Stomach (tissue), 9 donors: ENCODE measurements around the gene QSER1. TPM values are rescaled to one million over a fixed set of nuclear protein-coding genes. Genes with fewer than 3 reads are reported as not detected.

Experiments
- DNase-seq, 2 donors: peaks; one replicate each; pipeline versions ENCODE4 v3.0.0 to v3.0.0-alpha.2; 2013 to 2019
- H3K27ac ChIP-seq, 5 donors: fragments of 200-600 bp in 4 of 5; sonication (generic) in 4 of 5; one replicate each; pipeline ENCODE4 v1.5.1; 2013 to 2019; ENCODE audit warnings: mild to moderate bottlenecking in 1 of 5, moderate library complexity in 1 of 5
- H3K27me3 ChIP-seq, 3 donors: fragments of 200-600 bp; sonication (generic); one replicate each; pipeline ENCODE4 v1.5.1; 2017 to 2019; ENCODE audit warnings: mixed run types in 1 of 3
- H3K36me3 ChIP-seq, 4 donors: fragments of 200-600 bp; sonication (generic); 1 replicate in 3 of 4; 2 replicates in 1 of 4; pipeline ENCODE4 v1.5.1; 2016 to 2019
- H3K4me1 ChIP-seq, 4 donors: fragments of 200-600 bp; sonication (generic); one replicate each; pipeline ENCODE4 v1.5.1; 2016 to 2019
- H3K4me3 ChIP-seq, 4 donors: fragments of 200-600 bp; sonication (generic) in 3 of 4; one replicate each; pipeline ENCODE4 v1.5.1; 2016 to 2019; ENCODE audit warnings: mild to moderate bottlenecking in 1 of 4
- H3K9me3 ChIP-seq, 4 donors: fragments of 200-600 bp; sonication (generic); one replicate each; pipeline ENCODE4 v1.5.1; 2016 to 2019
- CTCF ChIP-seq, 7 experiments: fragments of 450-650 bp in 4 of 7; fragments of 200-600 bp in 3 of 7; sonication (generic) in 3 of 7; IDR thresholded peaks; one replicate each; pipeline ENCODE4 v1.5.1; 2016 to 2019; ENCODE audit warnings: antibody characterized with exemption in 7 of 7, control low read depth in 2 of 7, mild to moderate bottlenecking in 1 of 7
- EP300 ChIP-seq: sonication (generic); formaldehyde crosslinking; IDR thresholded peaks from one replicate; pipeline ENCODE4 v1.6.1; 2017; ENCODE audit warnings: antibody characterized with exemption
- POLR2A ChIP-seq, 4 donors: fragments of 450-650 bp; IDR thresholded peaks; one replicate each; pipeline ENCODE4 v1.6.1; 2016; ENCODE audit warnings: antibody characterized with exemption in 4 of 4, control low read depth in 2 of 4, mild to moderate bottlenecking in 1 of 4, moderate library complexity in 1 of 4
- POLR2AphosphoS5 ChIP-seq, 3 donors: sonication (generic); formaldehyde crosslinking; IDR thresholded peaks; one replicate each; pipeline ENCODE4 v1.6.1; 2016; ENCODE audit warnings: antibody characterized with exemption in 3 of 3
- WGBS, 5 donors: extraction: QIAGEN DNeasy Blood & Tissue Kit in 3 of 5; methylation state at CpG; one replicate each; pipeline versions ENCODE4 v1.1.5 to v1.1.7; 2013 to 2018; 5-methylcytosine and 5-hydroxymethylcytosine counted together
- intact Hi-C: fragments of 100-400 bp; cut with DNase I; formaldehyde crosslinking; loops from one replicate; pipeline ENCODE4 v1.15.1; 2023; ENCODE audit warnings: low total_unique reads
- polyA plus RNA-seq, 3 donors: library from polyadenylated mRNA; stranded (reverse); fragments of 200-250 nt; gene quantifications; one replicate each; pipeline ENCODE4 v1.2.3, GENCODE V29; 2013
- total RNA-seq, 5 donors: library from RNA; depleted of rRNA; stranded (reverse); fragments of >200 nt; gene quantifications; one replicate each; pipeline versions ENCODE4 v1.1.0 to v1.2.3, GENCODE V29; 2014 to 2016
- donor health status: healthy with polysubstance abuse.
- donor health status: Bipolar disorder and iron deficiency.
- donor health status: healthy.

Gene QSER1
- total and polyA plus RNA-seq, 8 donors, result 2.6 to 51.3 (median 13.5) TPM

- WGBS, 5 donors, result 37 to 51% (median 41%) methylated on average over 4 of the region's 4 CpGs
- TF ChIP-seq EP300 (no peak), POLR2A (IDR thresholded peaks at IDR 0.05) (no peak), POLR2AphosphoS5 (IDR thresholded peaks at IDR 0.05) (no peak), CTCF (IDR thresholded peaks at IDR 0.05) (no peak)
- no peak for DNase-seq
Measured at GRCh38 chr11:32919338-32919737, 26.7 kb downstream of the QSER1 start.

GRCh38 chr11:32920570-32920969 lies 28.0 kb downstream of the QSER1 start:
- WGBS, 5 donors, result 84 to 100% (median 97%) methylated on average over 1 of the region's 1 CpG
- intact Hi-C loops, result no loop called here

More at GRCh38 chr11:32919338-32919737, 26.7 kb downstream of the QSER1 start:
- no peaks in the 10 kb centered on the region for H3K9me3 ChIP-seq
- H3K27me3 ChIP-seq, result no peaks in the 10 kb centered on the region
- H3K36me3 ChIP-seq, result no peaks in the 10 kb centered on the region
- H3K4me3 ChIP-seq, result no peak overlapping the region
- H3K27ac ChIP-seq, result no peak overlapping the region
- intact Hi-C loops, result no loop called here
- H3K4me1 ChIP-seq, result peaks cover 0 to 13% (median 0%) of the 10 kb centered on the region in 4 donors

GRCh38 chr11:32921204-32921603 lies 28.6 kb downstream of the QSER1 start:
- H3K4me1 ChIP-seq, result peaks cover 0 to 13% (median 0%) of the 10 kb centered on the region in 4 donors
- WGBS, 5 donors, result 72 to 85% (median 77%) methylated on average over 1 of the region's 1 CpG
- TF ChIP-seq EP300 (no peak), CTCF (IDR thresholded peaks at IDR 0.05) (no peak)
- no peak overlapping the region for H3K27ac ChIP-seq
- no peak overlapping the region for H3K4me3 ChIP-seq
- H3K36me3 ChIP-seq, result no peaks in the 10 kb centered on the region
- no peaks in the 10 kb centered on the region for H3K9me3 ChIP-seq
- intact Hi-C loops, result no loop called here
- H3K27me3 ChIP-seq, result no peaks in the 10 kb centered on the region
- DNase-seq, result no peak

More at GRCh38 chr11:32920570-32920969, 28.0 kb downstream of the QSER1 start:
- H3K36me3 ChIP-seq, result no peaks in the 10 kb centered on the region
- H3K4me3 ChIP-seq, result no peak overlapping the region
- H3K27ac ChIP-seq, result no peak overlapping the region
- peaks cover 0 to 13% (median 0%) of the 10 kb centered on the region in 4 donors for H3K4me1 ChIP-seq
- no peaks in the 10 kb centered on the region for H3K9me3 ChIP-seq
- TF ChIP-seq POLR2AphosphoS5 (IDR thresholded peaks at IDR 0.05) (no peak), POLR2A (IDR thresholded peaks at IDR 0.05) (no peak), EP300 (no peak), CTCF (IDR thresholded peaks at IDR 0.05) (no peak)
- no peaks in the 10 kb centered on the region for H3K27me3 ChIP-seq
- no peak for DNase-seq

- H3K4me3 ChIP-seq, result no peak overlapping the region
- intact Hi-C loops, result no loop called here
- no peak overlapping the region for H3K27ac ChIP-seq
- TF ChIP-seq CTCF (IDR thresholded peaks at IDR 0.05) (no peak), POLR2A (IDR thresholded peaks at IDR 0.05) (no peak), POLR2AphosphoS5 (IDR thresholded peaks at IDR 0.05) (no peak), EP300 (no peak)
- peaks cover 18 to 68% (median 58%) of the 10 kb centered on the region in 4 donors for H3K36me3 ChIP-seq
- 95 to 100% (median 100%) methylated on average over 1 of the region's 1 CpG for WGBS, 5 donors
- DNase-seq, result no peak
- no peaks in the 10 kb centered on the region for H3K27me3 ChIP-seq
- H3K4me1 ChIP-seq, result no peaks in the 10 kb centered on the region
- no peaks in the 10 kb centered on the region for H3K9me3 ChIP-seq
Measured at GRCh38 chr11:32931606-32932005, 39.0 kb downstream of the QSER1 start.
